Measurements from ENCODE around the gene SH3PXD2B. TPM values are rescaled to one million over a fixed set of nuclear protein-coding genes. Genes with fewer than 3 reads are reported as not detected.

SH3PXD2B gene
- total and polyA plus RNA-seq, 11 donors = 1.1 to 22.7 (median 6.9) TPM

DNA sequence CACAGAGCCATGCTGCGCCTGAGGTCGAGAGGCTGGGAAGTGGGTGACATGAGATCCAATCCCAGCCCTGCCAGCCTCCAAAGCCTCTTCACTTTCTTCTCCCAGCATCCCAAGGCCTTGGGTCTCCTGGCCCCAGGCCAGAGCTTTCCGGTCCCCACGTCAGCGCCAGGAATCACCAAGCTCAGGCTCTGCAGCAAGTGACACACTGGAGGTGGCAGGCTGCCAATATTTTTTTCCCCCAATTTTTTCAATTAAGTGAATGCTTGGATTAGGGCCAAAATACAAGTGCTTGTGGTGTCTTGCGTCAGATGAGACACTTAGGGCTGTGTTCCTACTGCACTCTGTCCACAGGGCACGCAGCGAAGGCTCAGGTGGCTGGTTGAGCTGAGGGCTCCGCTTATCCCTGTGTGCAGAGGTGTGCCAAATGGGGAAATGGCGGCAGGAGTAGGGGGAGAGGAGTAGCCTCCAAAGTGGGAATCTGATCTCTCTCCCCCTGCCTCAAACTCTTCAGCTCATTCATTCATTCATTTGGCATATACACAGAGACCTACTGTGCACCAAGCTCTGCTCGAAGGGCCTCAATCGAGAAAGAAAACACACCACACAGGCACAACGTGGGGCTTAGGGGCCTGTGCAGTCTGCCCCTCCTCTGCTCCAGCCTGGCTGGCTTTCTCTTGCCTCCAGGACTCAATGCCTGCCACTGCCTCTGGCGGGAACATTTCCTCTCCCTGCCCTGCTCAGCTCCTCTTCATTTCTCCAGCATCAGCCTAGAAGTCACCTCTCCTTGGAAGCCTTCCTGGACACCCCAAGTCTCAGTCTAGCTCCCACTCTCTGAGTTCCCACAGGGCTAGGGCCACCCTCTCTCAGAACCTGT, 16.6 kb downstream of the SH3PXD2B start:
- ATAC-seq (peak; percentile 63 to 85 (median 83)), DNase-seq (peak; percentile 82 to 90 (median 84))
- Histone ChIP-seq H3K36me3 (no peaks in the 10 kb centered on the region), H3K9me3 (no peaks in the 10 kb centered on the region), H3K4me3 (no peak overlapping the region), H3K27ac (peak overlapping the region in 11 of 12 donors; percentile 0 to 74 (median 63)), H3K4me1 (peaks cover 4 to 35% (median 17%) of the 10 kb centered on the region in 12 donors), H3K27me3 (no peaks in the 10 kb centered on the region)
- TF ChIP-seq POLR2A (IDR thresholded peaks at IDR 0.05) = no peak
- TF ChIP-seq, protein P1, sequence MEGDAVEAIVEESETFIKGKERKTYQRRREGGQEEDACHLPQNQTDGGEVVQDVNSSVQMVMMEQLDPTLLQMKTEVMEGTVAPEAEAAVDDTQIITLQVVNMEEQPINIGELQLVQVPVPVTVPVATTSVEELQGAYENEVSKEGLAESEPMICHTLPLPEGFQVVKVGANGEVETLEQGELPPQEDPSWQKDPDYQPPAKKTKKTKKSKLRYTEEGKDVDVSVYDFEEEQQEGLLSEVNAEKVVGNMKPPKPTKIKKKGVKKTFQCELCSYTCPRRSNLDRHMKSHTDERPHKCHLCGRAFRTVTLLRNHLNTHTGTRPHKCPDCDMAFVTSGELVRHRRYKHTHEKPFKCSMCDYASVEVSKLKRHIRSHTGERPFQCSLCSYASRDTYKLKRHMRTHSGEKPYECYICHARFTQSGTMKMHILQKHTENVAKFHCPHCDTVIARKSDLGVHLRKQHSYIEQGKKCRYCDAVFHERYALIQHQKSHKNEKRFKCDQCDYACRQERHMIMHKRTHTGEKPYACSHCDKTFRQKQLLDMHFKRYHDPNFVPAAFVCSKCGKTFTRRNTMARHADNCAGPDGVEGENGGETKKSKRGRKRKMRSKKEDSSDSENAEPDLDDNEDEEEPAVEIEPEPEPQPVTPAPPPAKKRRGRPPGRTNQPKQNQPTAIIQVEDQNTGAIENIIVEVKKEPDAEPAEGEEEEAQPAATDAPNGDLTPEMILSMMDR (IDR thresholded peaks at IDR 0.05) = no peak
- intact Hi-C loops (cut with DNase I) = no loop called here
- 31 to 41% (median 41%) methylated on average over 14 of the region's 14 CpGs for WGBS, 4 donors

DNA sequence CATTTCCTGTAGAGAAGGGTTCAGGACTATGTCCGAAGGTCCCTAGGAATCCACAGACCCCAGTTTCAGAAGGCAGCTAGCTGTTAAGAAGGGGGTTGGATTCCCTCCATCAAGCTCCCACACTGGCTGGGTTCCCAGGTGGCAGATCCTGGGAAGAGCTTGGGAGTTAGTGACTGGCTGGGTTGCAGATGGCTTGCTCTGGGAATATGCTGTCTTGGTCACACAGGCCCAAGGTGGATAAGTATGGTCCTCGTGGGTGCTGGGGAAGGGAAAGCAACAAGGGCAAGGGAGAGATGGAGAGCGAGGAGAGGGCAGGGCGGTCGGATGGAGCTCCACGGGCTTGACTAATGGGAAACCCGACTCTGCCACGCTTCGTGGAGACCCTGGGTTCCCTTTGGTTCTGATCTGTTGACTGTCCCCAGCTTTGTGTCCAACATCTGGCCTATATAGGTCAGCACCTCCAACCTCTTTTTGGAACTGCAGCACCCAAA, 17.4 kb downstream of the SH3PXD2B start:
- no peak for TF ChIP-seq POLR2A (IDR thresholded peaks at IDR 0.05)
- TF ChIP-seq, protein P1 (IDR thresholded peaks at IDR 0.05) = no peak
- intact Hi-C loops (cut with DNase I) = no loop called here
- DNase-seq (no peak), ATAC-seq (no peak)
- Histone ChIP-seq H3K9me3 (no peaks in the 10 kb centered on the region), H3K27ac (peak overlapping the region in 9 of 12 donors; percentile 0 to 74 (median 53)), H3K27me3 (no peaks in the 10 kb centered on the region), H3K36me3 (no peaks in the 10 kb centered on the region), H3K4me3 (no peak overlapping the region), H3K4me1 (peaks cover 4 to 35% (median 17%) of the 10 kb centered on the region in 12 donors)
- 83 to 90% (median 87%) methylated on average over 9 of the region's 9 CpGs for WGBS, 4 donors

DNA sequence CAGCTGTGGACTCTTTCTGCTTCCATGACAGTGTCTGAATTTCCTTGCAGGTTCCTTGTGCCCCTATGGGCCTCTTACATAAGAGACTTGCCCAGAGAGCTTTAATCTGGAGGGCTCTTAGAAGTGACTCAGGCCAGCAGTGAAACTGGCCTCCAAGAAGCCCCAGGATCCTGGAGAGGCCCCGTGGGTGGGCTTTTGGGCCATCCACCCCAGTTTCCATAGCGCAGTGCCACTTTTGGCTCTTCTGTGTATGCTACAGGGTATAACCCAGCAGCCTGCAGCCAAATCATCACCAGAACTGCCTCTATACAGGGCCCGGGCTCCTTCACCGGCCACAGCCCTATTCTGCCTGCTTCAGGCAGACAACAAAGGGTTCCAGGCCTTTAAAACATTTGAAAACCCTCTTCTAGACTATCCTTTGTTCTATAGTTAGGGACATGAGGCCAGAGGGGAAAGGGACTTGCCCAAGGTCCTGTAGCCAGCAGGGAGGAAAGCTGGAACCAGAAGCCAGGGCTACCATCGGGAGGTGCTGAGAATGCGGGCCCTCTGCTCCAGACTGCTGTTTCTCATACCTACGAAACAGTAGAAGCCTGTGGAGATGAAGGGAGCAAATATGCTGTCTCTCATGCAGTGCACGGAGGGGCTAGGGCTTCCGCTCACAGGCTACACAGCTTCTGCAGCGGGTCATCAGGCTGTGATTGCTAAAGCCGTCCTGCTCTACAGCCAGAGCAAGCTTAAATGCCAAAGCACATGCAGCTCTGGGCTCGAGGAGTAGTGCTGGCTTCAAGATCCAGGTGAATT, 18.0 kb downstream of the SH3PXD2B start:
- ATAC-seq (no peak), DNase-seq (no peak)
- H3K27me3 ChIP-seq = no peaks in the 10 kb centered on the region
- TF ChIP-seq POLR2A (IDR thresholded peaks at IDR 0.05) = no peak
- TF ChIP-seq, protein P1 (IDR thresholded peaks at IDR 0.05) = no peak
- no peak overlapping the region for H3K4me3 ChIP-seq
- peaks cover 4 to 35% (median 17%) of the 10 kb centered on the region in 12 donors for H3K4me1 ChIP-seq
- no peaks in the 10 kb centered on the region for H3K9me3 ChIP-seq
- no peaks in the 10 kb centered on the region for H3K36me3 ChIP-seq
- intact Hi-C loops (cut with DNase I) = no loop called here
- WGBS, 4 donors = 89 to 98% (median 94%) methylated on average over 12 of the region's 12 CpGs
- peak overlapping the region in 6 of 12 donors; percentile 23 to 74 (median 60) for H3K27ac ChIP-seq
